GM12891 (cell line): ENCODE measurements around the gene CHRND.

ENCODE experiments used
- DNase-seq: peaks from one replicate; pipeline ENCODE4 v3.0.0; 2011; ENCODE audit warnings: low spot score; ENCODE audit not compliant: insufficient read length
- FAIRE-seq: peaks from 2 replicates; lab custom pipeline; 2011; peaks lifted over from hg19 to GRCh38; lab: Jason Lieb, UNC
- PAX5 ChIP-seq: IDR thresholded peaks from 2 replicates; pipeline ENCODE4 v1.6.1; 2011; ENCODE audit warnings: low read length, moderate library complexity, mild to moderate bottlenecking; ENCODE audit not compliant: insufficient read depth, severe bottlenecking
- POLR2A ChIP-seq: IDR thresholded peaks from 2 replicates; pipeline ENCODE4 v1.6.1; 2011; ENCODE audit warnings: low read depth, low read length, control low read depth
- POLR2AphosphoS5 ChIP-seq: IDR thresholded peaks from 2 replicates; pipeline ENCODE4 v1.6.1; 2011; ENCODE audit warnings: low read depth, low read length, control low read depth
- POU2F2 ChIP-seq: IDR thresholded peaks from 2 replicates; pipeline ENCODE4 v1.6.1; 2011; ENCODE audit warnings: low read depth, mild to moderate bottlenecking, control low read depth, low read length, moderate library complexity
- SPI1 ChIP-seq: IDR thresholded peaks from 2 replicates; pipeline ENCODE4 v1.6.1; 2011; ENCODE audit warnings: low read depth, low read length, control low read depth
- TAF1 ChIP-seq: IDR thresholded peaks from 2 replicates; pipeline ENCODE4 v1.6.1; 2011; ENCODE audit warnings: low read depth, low read length, control low read depth

Gene CHRND

GRCh38 chr2:232574674-232575403 is 48.9 kb downstream of the CHRND start:
- TF ChIP-seq PAX5 (no peak), TAF1 (no peak), POLR2A (no peak), SPI1 (no peak), POLR2AphosphoS5 (no peak), POU2F2 (no peak)
- FAIRE-seq (no peak), DNase-seq (no peak)

- DNase-seq, result no peak
- FAIRE-seq, result no peak
- TF ChIP-seq POLR2A (no peak), POLR2AphosphoS5 (no peak), SPI1 (no peak), POU2F2 (no peak), PAX5 (no peak), TAF1 (no peak)
Observed at GRCh38 chr2:232575404-232575746, 49.4 kb downstream of the CHRND start.

GRCh38 chr2:232576995-232577394 is 51.0 kb downstream of the CHRND start:
- DNase-seq (no peak), FAIRE-seq (no peak)
- no peak for TF ChIP-seq POLR2AphosphoS5
- TF ChIP-seq SPI1, result no peak
- TF ChIP-seq PAX5, result no peak
- no peak for TF ChIP-seq TAF1
- no peak for TF ChIP-seq POU2F2
- no peak for TF ChIP-seq POLR2A

- no peak for TF ChIP-seq SPI1
- no peak for TF ChIP-seq POU2F2
- no peak for TF ChIP-seq PAX5
- no peak for TF ChIP-seq TAF1
- no peak for TF ChIP-seq POLR2A
- TF ChIP-seq POLR2AphosphoS5, result no peak
- no peak for DNase-seq
- FAIRE-seq, result no peak
Observed at GRCh38 chr2:232577841-232578240, 51.9 kb downstream of the CHRND start.

- TF ChIP-seq POU2F2, result no peak
- no peak for TF ChIP-seq PAX5
- TF ChIP-seq POLR2AphosphoS5, result no peak
- TF ChIP-seq POLR2A, result no peak
- no peak for TF ChIP-seq SPI1
- no peak for TF ChIP-seq TAF1
- DNase-seq, result no peak
- no peak for FAIRE-seq
Observed at GRCh38 chr2:232578626-232579025, 52.7 kb downstream of the CHRND start.

GRCh38 chr2:232580648-232580981 is 54.7 kb downstream of the CHRND start:
- FAIRE-seq, result no peak
- TF ChIP-seq POLR2AphosphoS5, result no peak
- no peak for TF ChIP-seq POU2F2
- no peak for TF ChIP-seq SPI1
- no peak for TF ChIP-seq PAX5
- TF ChIP-seq TAF1, result no peak
- TF ChIP-seq POLR2A, result no peak

GRCh38 chr2:232581725-232582124 is 55.8 kb downstream of the CHRND start:
- DNase-seq, result no peak
- no peak for TF ChIP-seq TAF1
- TF ChIP-seq POLR2AphosphoS5, result no peak
- FAIRE-seq, result no peak

More at GRCh38 chr2:232580648-232580981, 54.7 kb downstream of the CHRND start:
- no peak for DNase-seq

- DNase-seq (no peak), FAIRE-seq (no peak)
- no peak for TF ChIP-seq POU2F2
- no peak for TF ChIP-seq POLR2AphosphoS5
- TF ChIP-seq TAF1, result no peak
- TF ChIP-seq PAX5, result no peak
- no peak for TF ChIP-seq POLR2A
- TF ChIP-seq SPI1, result no peak
Observed at GRCh38 chr2:232584238-232584637, 58.3 kb downstream of the CHRND start.
